WTC11 (cell line): ENCODE results near the gene LPCAT4.

Source experiments
- CTCF ChIP-seq: fragments of 200-600 bp; IDR thresholded peaks from 2 replicates; pipeline ENCODE4 v1.8.0; 2022; ENCODE audit warnings: antibody characterized with exemption
- ESRRA ChIP-seq: sonication (generic); formaldehyde crosslinking; IDR thresholded peaks from 2 replicates; pipeline ENCODE4 v1.8.1; 2022; ENCODE audit warnings: mild to moderate bottlenecking, missing genetic modification reagents, borderline replicate concordance
- ETV6 ChIP-seq: sonication (generic); formaldehyde crosslinking; IDR thresholded peaks from 2 replicates; pipeline ENCODE4 v1.8.1; 2022; ENCODE audit warnings: mild to moderate bottlenecking, missing genetic modification reagents
- FOXP1 ChIP-seq: sonication (generic); formaldehyde crosslinking; IDR thresholded peaks from 2 replicates; pipeline ENCODE4 v1.8.0; 2022; ENCODE audit warnings: missing genetic modification reagents, mild to moderate bottlenecking, moderate library complexity, borderline replicate concordance
- GABPB1 ChIP-seq: sonication (generic); formaldehyde crosslinking; IDR thresholded peaks from 2 replicates; pipeline ENCODE4 v1.8.1; 2023; ENCODE audit warnings: mild to moderate bottlenecking, missing genetic modification reagents
- MAX ChIP-seq: sonication (generic); formaldehyde crosslinking; IDR thresholded peaks from 2 replicates; pipeline ENCODE4 v1.8.0; 2022; ENCODE audit warnings: mild to moderate bottlenecking, missing genetic modification reagents
- NR2C2 ChIP-seq: sonication (generic); formaldehyde crosslinking; IDR thresholded peaks from 2 replicates; pipeline ENCODE4 v1.8.0; 2022; ENCODE audit warnings: mild to moderate bottlenecking, missing genetic modification reagents
- PREB ChIP-seq: sonication (generic); formaldehyde crosslinking; IDR thresholded peaks from 2 replicates; pipeline ENCODE4 v1.8.1; 2022; ENCODE audit warnings: mild to moderate bottlenecking, missing genetic modification reagents, moderate library complexity, borderline replicate concordance
- SP1 ChIP-seq: sonication (generic); formaldehyde crosslinking; conservative IDR thresholded peaks from 2 replicates; pipeline ENCODE4 v1.8.1; 2022; ENCODE audit warnings: missing genetic modification reagents
- ZNF121 ChIP-seq: sonication (generic); formaldehyde crosslinking; IDR thresholded peaks from 2 replicates; pipeline ENCODE4 v1.8.0; 2023; ENCODE audit warnings: missing genetic modification reagents
- ZNF263 ChIP-seq: sonication (generic); formaldehyde crosslinking; IDR thresholded peaks from 2 replicates; pipeline ENCODE4 v1.8.1; 2022; ENCODE audit warnings: low read depth, mild to moderate bottlenecking, moderate library complexity, missing genetic modification reagents
- ZNF532 ChIP-seq: fragments of 250-450 bp; sonication (Bioruptor Pico); IDR thresholded peaks from 2 replicates; pipeline ENCODE4 v1.9.0; 2021; ENCODE audit warnings: mild to moderate bottlenecking, borderline replicate concordance
- TF ChIP-seq, protein P1 (sequence below): sonication (generic); formaldehyde crosslinking; IDR thresholded peaks from 2 replicates; pipeline ENCODE4 v1.8.0; 2022; ENCODE audit warnings: mild to moderate bottlenecking, missing genetic modification reagents

GRCh38 chr15:34338347-34338746 lies 28.6 kb downstream of the LPCAT4 start:
- no peak for TF ChIP-seq CTCF
- TF ChIP-seq ZNF532: no peak
- no peak for TF ChIP-seq PREB (CRISPR knock-in tag)
- TF ChIP-seq SP1 (CRISPR knock-in tag): no peak
- no peak for TF ChIP-seq ZNF121
- no peak for TF ChIP-seq ESRRA (CRISPR knock-in tag)
- no peak for TF ChIP-seq GABPB1
- TF ChIP-seq ZNF263 (CRISPR knock-in tag): no peak
- TF ChIP-seq ETV6 (CRISPR knock-in tag): no peak
- TF ChIP-seq FOXP1 (CRISPR knock-in tag): no peak
- TF ChIP-seq, protein P1, sequence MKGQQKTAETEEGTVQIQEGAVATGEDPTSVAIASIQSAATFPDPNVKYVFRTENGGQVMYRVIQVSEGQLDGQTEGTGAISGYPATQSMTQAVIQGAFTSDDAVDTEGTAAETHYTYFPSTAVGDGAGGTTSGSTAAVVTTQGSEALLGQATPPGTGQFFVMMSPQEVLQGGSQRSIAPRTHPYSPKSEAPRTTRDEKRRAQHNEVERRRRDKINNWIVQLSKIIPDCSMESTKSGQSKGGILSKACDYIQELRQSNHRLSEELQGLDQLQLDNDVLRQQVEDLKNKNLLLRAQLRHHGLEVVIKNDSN (CRISPR knock-in tag): no peak
- no peak for TF ChIP-seq NR2C2
- no peak for TF ChIP-seq MAX (CRISPR knock-in tag)
